T-helper 22 cell (primary cell): ENCODE results near the gene SEC22A.

ENCODE experiments used
- DNase-seq: peaks from one replicate; pipeline ENCODE4 v3.0.0-alpha.2; 2020; ENCODE audit warnings: low read depth

The SEC22A gene

GRCh38 chr3:123263941-123264340, 62.2 kb downstream of the SEC22A start:
- DNase-seq: no peak

- DNase-seq: no peak
Measured at GRCh38 chr3:123267821-123268220, 66.1 kb downstream of the SEC22A start.

- DNase-seq: no peak
Measured at GRCh38 chr3:123270818-123271217, 69.1 kb downstream of the SEC22A start.

GRCh38 chr3:123271466-123272159, 69.9 kb downstream of the SEC22A start:
- DNase-seq: no peak

DNA sequence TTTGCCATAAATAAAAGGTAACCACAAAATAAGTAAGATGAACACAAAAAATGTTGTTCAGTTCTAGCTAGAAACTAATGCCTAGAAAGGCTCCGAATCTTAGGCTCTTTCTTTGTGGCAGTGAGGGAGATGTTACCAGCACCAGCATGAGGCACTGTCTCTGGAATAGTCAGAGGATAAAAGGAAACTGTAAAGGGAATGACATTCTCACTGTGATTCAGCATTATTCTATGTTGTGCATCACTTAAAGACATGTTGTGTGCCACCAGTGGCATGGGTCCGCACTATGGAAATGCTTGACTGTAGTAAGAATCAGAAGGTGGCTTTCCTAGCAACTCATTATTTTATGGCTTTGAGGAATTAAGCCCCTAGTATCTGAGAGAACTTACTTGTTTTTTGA, 70.8 kb downstream of the SEC22A start:
- DNase-seq: no peak

DNA sequence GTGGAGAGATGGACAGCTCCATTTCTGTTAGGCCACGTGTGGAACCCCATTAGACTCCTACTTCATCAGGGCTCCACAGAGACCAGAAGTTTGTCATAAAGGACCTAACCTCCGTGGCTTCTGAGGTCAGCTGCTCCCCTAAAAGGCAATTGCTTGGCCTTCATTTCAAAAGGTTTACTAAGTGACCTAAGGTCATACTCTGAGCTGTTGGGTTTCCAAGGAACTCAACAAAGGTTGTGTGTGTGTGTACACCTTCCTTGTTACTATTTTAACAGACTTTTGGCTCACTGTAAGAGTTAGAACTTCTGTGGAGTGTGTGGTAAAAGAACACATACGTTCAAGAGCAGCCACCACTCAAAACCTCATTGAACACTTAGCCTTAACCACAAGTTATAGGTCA, 73.9 kb downstream of the SEC22A start:
- no peak for DNase-seq

GRCh38 chr3:123276346-123277006, 74.7 kb downstream of the SEC22A start:
- no peak for DNase-seq

GRCh38 chr3:123277106-123277505, 75.4 kb downstream of the SEC22A start:
- DNase-seq: no peak

DNA sequence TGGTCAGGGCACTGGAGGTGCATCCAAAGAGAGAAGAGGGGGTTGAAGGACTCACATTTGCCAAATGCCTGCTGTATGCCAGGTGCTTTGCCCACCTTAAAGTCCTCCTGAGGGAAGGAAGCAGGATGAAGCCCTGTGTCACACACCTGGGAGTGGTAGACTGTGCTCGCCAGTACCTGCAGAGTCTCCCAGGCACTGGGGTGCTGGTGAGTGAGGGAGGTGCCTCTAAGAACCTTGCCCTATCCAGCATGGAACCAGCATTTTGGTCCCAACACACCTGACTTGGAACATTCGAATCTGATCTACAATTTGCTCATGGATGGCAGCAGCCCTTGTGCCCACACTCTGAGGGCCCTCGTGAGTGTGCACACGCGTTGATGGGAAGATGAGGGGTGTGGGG, 76.7 kb downstream of the SEC22A start:
- DNase-seq: no peak

GRCh38 chr3:123279121-123279520, 77.4 kb downstream of the SEC22A start:
- DNase-seq: no peak

DNA sequence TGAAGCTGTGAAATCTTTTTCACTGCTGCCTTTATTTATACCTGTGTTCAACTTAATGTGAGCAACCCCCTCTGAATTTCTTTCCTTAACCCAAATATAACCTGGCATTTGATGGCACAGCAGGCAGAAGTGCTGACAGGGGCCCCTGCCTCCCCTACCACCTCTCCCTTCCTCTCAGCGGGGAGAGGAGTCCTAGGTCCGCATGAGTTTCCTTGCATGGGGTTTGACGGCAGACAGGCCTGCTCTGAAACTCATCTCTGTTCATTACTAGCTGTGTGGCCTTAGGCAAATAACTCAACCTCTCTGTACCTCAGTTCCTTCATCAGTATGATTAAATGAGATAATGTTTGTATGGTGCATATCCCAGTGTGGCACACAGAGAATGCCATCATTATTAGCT, 79.7 kb downstream of the SEC22A start:
- no peak for DNase-seq

DNA sequence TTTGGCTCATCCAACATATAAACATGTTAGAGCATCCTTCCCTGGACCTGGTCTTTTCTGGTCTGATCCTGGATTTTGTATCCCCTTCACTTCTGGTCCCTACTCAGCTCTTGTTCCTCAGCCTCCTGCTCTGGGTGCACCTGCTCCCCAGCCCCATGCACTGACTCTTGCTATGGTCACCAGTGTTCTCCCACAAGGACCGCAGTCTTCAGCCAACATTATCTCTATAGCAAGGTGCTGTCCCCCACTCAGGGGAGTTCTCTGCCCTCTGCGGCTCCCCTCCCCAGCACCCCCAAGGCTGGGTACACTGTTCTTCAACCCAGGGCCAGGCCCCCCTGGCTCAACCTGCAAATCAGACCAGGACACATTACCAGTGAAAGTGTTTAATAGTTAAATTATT, 80.2 kb downstream of the SEC22A start:
- DNase-seq: no peak

GRCh38 chr3:123282461-123282860, 80.7 kb downstream of the SEC22A start:
- DNase-seq: no peak

GRCh38 chr3:123283074-123283473, 81.3 kb downstream of the SEC22A start:
- no peak for DNase-seq

GRCh38 chr3:123283657-123284398, 82.1 kb downstream of the SEC22A start:
- DNase-seq: no peak

GRCh38 chr3:123284399-123285010, 82.8 kb downstream of the SEC22A start:
- no peak for DNase-seq

GRCh38 chr3:123285066-123285465, 83.3 kb downstream of the SEC22A start:
- no peak for DNase-seq

GRCh38 chr3:123285479-123285878, 83.7 kb downstream of the SEC22A start:
- no peak for DNase-seq

DNA sequence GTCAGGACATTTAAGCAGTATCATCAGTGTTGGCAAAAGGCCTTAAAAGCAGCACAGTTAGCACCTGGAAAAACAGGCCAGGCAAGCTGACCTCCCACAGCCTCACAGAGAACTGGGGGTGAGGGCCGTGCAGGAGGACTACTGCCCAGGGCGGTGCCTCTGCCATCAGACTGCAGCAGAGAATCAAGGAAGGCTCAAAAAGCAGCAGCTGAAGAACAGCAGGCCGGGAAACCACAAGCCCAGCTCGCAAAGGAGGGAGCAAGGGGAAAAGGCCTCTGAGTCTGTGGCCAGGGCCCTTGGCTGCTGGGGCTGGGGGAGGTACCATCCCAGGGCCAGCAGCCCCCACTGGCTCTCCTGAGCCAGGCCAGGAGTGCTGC, 84.2 kb downstream of the SEC22A start:
- DNase-seq: no peak

GRCh38 chr3:123286308-123287023, 84.7 kb downstream of the SEC22A start:
- no peak for DNase-seq

GRCh38 chr3:123287051-123287961, 85.6 kb downstream of the SEC22A start:
- no peak for DNase-seq
